Measurements from ENCODE around the gene PAK5.

DNA sequence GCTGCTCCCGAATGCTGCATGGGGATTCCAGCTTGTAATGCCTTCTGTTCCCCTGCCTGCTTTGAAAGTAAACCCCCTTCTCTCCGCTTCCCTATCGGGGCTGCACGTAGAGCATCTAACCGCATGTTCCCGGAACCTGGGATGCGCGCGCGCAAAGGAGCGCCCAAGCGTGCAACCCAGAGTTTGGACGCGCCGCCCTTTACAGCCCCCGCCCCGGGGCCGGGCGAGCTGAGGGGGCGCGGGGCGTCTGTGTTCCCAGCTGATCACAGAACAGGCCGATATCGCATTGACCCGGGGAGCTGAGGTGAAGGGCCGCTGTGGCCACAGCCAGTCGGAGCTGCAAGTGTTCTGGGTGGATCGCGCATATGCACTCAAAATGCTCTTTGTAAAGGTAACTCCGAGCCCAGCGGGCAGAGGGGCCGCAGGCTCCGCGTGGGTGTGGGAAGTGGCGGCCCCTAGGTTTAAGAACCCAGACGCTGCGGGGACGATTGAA is 323.1 kb downstream of the PAK5 start:
- TF ChIP-seq, protein P1, sequence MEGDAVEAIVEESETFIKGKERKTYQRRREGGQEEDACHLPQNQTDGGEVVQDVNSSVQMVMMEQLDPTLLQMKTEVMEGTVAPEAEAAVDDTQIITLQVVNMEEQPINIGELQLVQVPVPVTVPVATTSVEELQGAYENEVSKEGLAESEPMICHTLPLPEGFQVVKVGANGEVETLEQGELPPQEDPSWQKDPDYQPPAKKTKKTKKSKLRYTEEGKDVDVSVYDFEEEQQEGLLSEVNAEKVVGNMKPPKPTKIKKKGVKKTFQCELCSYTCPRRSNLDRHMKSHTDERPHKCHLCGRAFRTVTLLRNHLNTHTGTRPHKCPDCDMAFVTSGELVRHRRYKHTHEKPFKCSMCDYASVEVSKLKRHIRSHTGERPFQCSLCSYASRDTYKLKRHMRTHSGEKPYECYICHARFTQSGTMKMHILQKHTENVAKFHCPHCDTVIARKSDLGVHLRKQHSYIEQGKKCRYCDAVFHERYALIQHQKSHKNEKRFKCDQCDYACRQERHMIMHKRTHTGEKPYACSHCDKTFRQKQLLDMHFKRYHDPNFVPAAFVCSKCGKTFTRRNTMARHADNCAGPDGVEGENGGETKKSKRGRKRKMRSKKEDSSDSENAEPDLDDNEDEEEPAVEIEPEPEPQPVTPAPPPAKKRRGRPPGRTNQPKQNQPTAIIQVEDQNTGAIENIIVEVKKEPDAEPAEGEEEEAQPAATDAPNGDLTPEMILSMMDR (IDR thresholded peaks at IDR 0.05): no peak
- TF ChIP-seq POLR2A (IDR thresholded peaks at IDR 0.05): no peak
